Endothelial cell (in vitro differentiated cells): ENCODE results near the gene RBM19. TPM values are rescaled to one million over a fixed set of nuclear protein-coding genes. Genes with fewer than 3 reads are reported as not detected.

ENCODE experiments used
- DNase-seq: peaks from one replicate; pipeline ENCODE4 v3.0.0; 2021; ENCODE audit warnings: low spot score
- H3K27ac Mint-ChIP-seq: one replicate; pipeline ENCODE4 v1.8.0; 2021; ENCODE audit warnings: mixed read lengths, inconsistent platforms; ENCODE audit not compliant: unreplicated experiment
- H3K27me3 Mint-ChIP-seq: one replicate; pipeline ENCODE4 v1.8.0; 2021; ENCODE audit warnings: mild to moderate bottlenecking, moderate library complexity, mixed read lengths, inconsistent platforms; ENCODE audit not compliant: unreplicated experiment
- H3K36me3 Mint-ChIP-seq: one replicate; pipeline ENCODE4 v1.8.0; 2021; ENCODE audit warnings: mild to moderate bottlenecking, low read depth, mixed read lengths, inconsistent platforms; ENCODE audit not compliant: unreplicated experiment
- H3K4me1 Mint-ChIP-seq: one replicate; pipeline ENCODE4 v1.8.0; 2021; ENCODE audit warnings: mild to moderate bottlenecking, mixed read lengths, inconsistent platforms; ENCODE audit not compliant: unreplicated experiment
- H3K4me3 Mint-ChIP-seq: one replicate; pipeline ENCODE4 v1.8.0; 2021; ENCODE audit warnings: mild to moderate bottlenecking, mixed read lengths, inconsistent platforms; ENCODE audit not compliant: unreplicated experiment
- H3K9me3 Mint-ChIP-seq: one replicate; pipeline ENCODE4 v1.8.0; 2021; ENCODE audit warnings: mixed read lengths, inconsistent platforms; ENCODE audit not compliant: unreplicated experiment
- total RNA-seq: library from RNA; stranded (reverse); fragmentation: NEBNext Ultra II Directional; extraction: Animal tissue kit (Norgen Biotek cat#: 25700); gene quantifications from one replicate; pipeline ENCODE4 v1.2.1, GENCODE V29; 2021; ENCODE audit not compliant: unreplicated experiment
- TF ChIP-seq, protein P1 (sequence below): fragments of 200-600 bp; sonication (generic); IDR thresholded peaks from one replicate; pipeline ENCODE4 v1.5.0; 2021; ENCODE audit warnings: antibody characterized with exemption; ENCODE audit not compliant: unreplicated experiment

Gene RBM19
- total RNA-seq, 1 donor from 2014 or later: 27.4 TPM

DNA sequence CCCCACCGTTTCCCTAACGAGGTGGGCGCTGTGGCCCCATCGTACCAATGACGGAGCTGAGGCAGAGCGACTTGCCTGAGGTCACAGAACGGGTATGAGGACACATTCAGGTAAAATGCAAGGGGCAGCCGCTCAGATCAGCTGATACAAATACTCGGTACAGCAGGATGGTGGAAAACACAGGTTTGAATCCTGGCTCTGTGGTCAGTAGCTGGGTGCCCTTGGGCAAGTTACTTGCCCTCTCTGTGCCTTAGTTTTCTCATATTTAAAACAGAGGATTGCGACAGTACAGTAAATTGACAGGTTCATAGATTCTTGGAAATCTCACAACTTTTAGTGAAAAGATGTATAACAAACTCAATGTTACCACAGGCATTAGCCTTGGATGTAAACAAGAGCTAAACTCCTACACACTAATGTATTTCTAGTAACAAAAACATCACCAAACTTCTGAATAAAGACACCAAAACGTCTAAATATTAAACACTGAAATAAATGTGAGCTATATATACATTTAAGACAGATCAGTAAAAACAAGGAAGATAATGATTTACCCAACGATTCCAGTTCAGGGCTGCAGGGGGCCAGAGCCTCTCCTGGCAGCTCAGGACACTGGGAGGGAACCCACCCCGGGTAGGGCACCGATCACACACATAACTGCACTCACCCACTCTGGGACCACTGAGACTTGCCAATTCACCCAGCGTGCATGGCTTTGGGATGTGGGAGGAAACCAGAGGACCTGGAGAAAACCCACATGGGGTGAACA is 128.4 kb downstream of the RBM19 start:
- H3K9me3 Mint-ChIP-seq: no peaks in the 10 kb centered on the region
- peaks cover 3% of the 10 kb centered on the region for H3K4me1 Mint-ChIP-seq
- TF ChIP-seq, protein P1, sequence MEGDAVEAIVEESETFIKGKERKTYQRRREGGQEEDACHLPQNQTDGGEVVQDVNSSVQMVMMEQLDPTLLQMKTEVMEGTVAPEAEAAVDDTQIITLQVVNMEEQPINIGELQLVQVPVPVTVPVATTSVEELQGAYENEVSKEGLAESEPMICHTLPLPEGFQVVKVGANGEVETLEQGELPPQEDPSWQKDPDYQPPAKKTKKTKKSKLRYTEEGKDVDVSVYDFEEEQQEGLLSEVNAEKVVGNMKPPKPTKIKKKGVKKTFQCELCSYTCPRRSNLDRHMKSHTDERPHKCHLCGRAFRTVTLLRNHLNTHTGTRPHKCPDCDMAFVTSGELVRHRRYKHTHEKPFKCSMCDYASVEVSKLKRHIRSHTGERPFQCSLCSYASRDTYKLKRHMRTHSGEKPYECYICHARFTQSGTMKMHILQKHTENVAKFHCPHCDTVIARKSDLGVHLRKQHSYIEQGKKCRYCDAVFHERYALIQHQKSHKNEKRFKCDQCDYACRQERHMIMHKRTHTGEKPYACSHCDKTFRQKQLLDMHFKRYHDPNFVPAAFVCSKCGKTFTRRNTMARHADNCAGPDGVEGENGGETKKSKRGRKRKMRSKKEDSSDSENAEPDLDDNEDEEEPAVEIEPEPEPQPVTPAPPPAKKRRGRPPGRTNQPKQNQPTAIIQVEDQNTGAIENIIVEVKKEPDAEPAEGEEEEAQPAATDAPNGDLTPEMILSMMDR: no peak
- H3K4me3 Mint-ChIP-seq: no peak overlapping the region
- peaks cover 4% of the 10 kb centered on the region for H3K36me3 Mint-ChIP-seq
- no peak for DNase-seq
- no peak overlapping the region for H3K27ac Mint-ChIP-seq
- peaks cover under 1% of the 10 kb centered on the region for H3K27me3 Mint-ChIP-seq

DNA sequence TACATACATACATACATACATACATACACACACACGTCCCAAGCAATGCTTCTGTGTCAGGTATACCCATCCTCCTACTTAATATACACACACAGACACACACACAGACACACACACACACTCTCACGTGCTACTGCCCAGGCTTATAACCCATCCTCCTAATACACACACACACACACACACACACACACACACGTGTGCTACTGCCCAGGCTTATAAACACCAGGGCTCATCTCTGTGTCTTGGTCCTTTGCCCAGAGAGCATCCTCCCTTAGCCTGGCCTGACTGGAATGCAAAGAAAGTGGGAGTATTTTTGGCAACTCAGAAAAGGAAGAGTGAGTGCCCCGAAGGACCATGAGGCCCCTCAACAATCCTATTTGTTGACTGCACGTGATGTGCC is 129.0 kb downstream of the RBM19 start:
- Mint-ChIP-seq H3K27me3 (peaks cover 2% of the 10 kb centered on the region), H3K4me1 (peaks cover 3% of the 10 kb centered on the region), H3K27ac (no peak overlapping the region), H3K36me3 (no peaks in the 10 kb centered on the region), H3K4me3 (no peak overlapping the region), H3K9me3 (no peaks in the 10 kb centered on the region)
- DNase-seq: no peak
- TF ChIP-seq, protein P1: no peak

DNA sequence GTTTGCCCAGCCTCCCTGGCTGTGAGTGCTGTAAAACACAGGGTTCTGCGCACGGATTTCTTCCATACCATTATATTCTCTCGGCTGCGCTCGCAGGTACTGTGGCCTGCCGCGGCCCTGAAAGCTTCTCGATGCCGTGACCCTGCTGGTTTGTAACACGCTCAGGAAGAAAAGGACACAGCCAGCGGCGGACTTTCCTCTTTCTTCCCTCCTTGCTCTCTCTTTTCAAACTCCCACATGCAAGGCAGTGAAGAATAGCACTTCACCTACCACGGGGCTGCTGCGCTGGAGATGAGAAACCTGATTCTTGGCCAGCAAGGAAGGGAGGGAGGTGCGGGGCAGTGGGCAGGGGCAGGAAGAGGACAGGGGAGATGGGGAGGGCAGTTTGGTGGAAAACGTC is 130.2 kb downstream of the RBM19 start:
- Mint-ChIP-seq H3K4me3 (no peak overlapping the region), H3K27ac (no peak overlapping the region), H3K27me3 (peaks cover 2% of the 10 kb centered on the region), H3K4me1 (peaks cover 3% of the 10 kb centered on the region), H3K9me3 (no peaks in the 10 kb centered on the region), H3K36me3 (no peaks in the 10 kb centered on the region)
- TF ChIP-seq, protein P1: no peak
- no peak for DNase-seq

DNA sequence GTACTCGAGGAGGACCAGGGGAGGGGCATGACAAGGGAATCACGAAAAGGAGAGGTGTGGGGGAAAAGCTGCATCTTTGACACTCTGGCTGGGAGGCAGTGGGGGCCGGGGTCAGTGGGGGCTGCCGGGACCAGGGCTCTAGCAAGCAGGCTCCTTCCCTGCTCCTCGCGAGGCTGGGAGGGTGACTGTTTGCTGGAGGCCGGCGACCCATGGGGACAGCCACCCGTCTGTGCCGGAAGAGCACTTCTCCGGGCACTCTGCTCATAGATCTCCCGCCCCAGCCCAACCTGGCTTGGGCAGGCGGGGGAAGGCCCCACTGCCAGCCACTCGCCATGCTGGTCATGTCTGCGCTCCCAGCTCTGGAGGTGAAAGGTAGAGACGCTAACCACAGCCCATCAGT is 130.7 kb downstream of the RBM19 start:
- DNase-seq: no peak
- H3K4me1 Mint-ChIP-seq: peaks cover 3% of the 10 kb centered on the region
- peaks cover 2% of the 10 kb centered on the region for H3K27me3 Mint-ChIP-seq
- H3K4me3 Mint-ChIP-seq: no peak overlapping the region
- H3K9me3 Mint-ChIP-seq: no peaks in the 10 kb centered on the region
- no peak overlapping the region for H3K27ac Mint-ChIP-seq
- H3K36me3 Mint-ChIP-seq: no peaks in the 10 kb centered on the region
- TF ChIP-seq, protein P1: no peak

DNA sequence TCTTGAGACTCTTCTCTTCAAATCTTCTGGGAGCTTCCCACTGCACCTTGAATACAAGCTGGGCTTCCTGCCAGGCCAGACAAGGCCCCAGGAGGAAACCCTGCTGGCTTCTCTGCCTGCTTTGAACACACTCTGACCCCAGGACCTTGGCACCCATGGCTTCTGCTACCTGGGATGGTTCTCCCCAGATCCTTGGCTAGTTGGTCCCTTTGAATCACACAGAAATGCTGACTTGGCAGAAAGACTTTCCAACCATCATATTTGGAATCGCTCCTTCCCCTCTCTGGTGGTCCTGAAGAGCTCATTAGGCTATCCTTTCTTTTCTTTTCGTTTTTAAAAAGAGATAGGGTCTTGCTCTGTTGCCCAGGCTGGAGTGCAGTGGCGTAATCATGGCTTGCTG is 132.7 kb downstream of the RBM19 start:
- Mint-ChIP-seq H3K36me3 (no peaks in the 10 kb centered on the region), H3K27me3 (peaks cover 2% of the 10 kb centered on the region), H3K9me3 (no peaks in the 10 kb centered on the region), H3K4me3 (no peak overlapping the region), H3K27ac (no peak overlapping the region), H3K4me1 (peaks cover 3% of the 10 kb centered on the region)
- TF ChIP-seq, protein P1: no peak
- no peak for DNase-seq
